ENCODE results near the gene OR6Q1.

OR6Q1 gene

GRCh38 chr11:58068655-58069054, 37.9 kb downstream of the OR6Q1 start:
- Histone ChIP-seq H2AFZ (ENCODE audit: low read length) (no peak overlapping the region), H3K4me2 (ENCODE audit: low read depth, low read length) (no peak overlapping the region), H3K27ac (ENCODE audit: low read length) (no peak overlapping the region), H3F3A (ENCODE audit: insufficient read depth, low read length) (no peaks in the 10 kb centered on the region), H3K4me3 (ENCODE audit: low read length) (no peak overlapping the region), H3K9ac (ENCODE audit: low read length) (no peak overlapping the region), H4K20me1 (ENCODE audit: insufficient read depth, low read length) (no peaks in the 10 kb centered on the region), H3K36me3 (replicated peaks; ENCODE audit: insufficient read depth, low read length) (no peaks in the 10 kb centered on the region), H3K4me1 (ENCODE audit: low read length) (no peaks in the 10 kb centered on the region), H3K9me3 (replicated peaks; ENCODE audit: insufficient read depth, low read length) (no peaks in the 10 kb centered on the region), H3K27me3 (replicated peaks; ENCODE audit: insufficient read depth, low read length) (no peaks in the 10 kb centered on the region), H3K79me2 (ENCODE audit: low read length) (no peaks in the 10 kb centered on the region), H3K9me2 (replicated peaks; ENCODE audit: insufficient read depth, low read length) (no peaks in the 10 kb centered on the region)
- DNase-seq, result no peak
- TF ChIP-seq EZH2phosphoT487 (IDR thresholded peaks at IDR 0.05; ENCODE audit: low read length), result no peak
- TF ChIP-seq EZH2 (optimal IDR thresholded peaks at IDR 0.05; ENCODE audit: low read depth, low read length), result no peak

DNA sequence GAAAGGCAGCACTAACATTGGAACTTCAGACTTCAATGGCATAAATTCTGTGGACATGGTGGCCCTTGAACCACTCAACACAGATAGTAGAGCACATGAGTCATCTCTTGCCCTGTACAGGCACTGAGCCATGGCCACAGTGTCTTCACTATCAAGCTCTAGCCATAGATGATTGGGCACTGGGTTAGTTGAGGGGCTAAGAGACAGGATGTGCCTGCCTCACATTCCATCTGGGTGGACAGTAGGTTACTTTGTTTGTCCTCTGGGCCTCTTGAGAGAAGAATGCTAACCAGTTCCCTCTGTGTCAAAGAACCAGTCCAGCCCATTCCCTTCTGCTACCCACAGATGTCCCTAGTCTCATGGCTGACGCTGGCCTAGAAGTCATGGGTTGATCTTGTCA, 39.8 kb downstream of the OR6Q1 start:
- no peaks in the 10 kb centered on the region for H3F3A ChIP-seq (ENCODE audit: insufficient read depth, low read length)
- H3K27ac ChIP-seq (ENCODE audit: low read length), result no peak overlapping the region
- H3K9me2 ChIP-seq (replicated peaks; ENCODE audit: insufficient read depth, low read length), result no peaks in the 10 kb centered on the region
- no peak for TF ChIP-seq EZH2phosphoT487 (IDR thresholded peaks at IDR 0.05; ENCODE audit: low read length)
- TF ChIP-seq EZH2 (optimal IDR thresholded peaks at IDR 0.05; ENCODE audit: low read depth, low read length), result no peak
- TF ChIP-seq, protein P1, sequence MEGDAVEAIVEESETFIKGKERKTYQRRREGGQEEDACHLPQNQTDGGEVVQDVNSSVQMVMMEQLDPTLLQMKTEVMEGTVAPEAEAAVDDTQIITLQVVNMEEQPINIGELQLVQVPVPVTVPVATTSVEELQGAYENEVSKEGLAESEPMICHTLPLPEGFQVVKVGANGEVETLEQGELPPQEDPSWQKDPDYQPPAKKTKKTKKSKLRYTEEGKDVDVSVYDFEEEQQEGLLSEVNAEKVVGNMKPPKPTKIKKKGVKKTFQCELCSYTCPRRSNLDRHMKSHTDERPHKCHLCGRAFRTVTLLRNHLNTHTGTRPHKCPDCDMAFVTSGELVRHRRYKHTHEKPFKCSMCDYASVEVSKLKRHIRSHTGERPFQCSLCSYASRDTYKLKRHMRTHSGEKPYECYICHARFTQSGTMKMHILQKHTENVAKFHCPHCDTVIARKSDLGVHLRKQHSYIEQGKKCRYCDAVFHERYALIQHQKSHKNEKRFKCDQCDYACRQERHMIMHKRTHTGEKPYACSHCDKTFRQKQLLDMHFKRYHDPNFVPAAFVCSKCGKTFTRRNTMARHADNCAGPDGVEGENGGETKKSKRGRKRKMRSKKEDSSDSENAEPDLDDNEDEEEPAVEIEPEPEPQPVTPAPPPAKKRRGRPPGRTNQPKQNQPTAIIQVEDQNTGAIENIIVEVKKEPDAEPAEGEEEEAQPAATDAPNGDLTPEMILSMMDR (IDR thresholded peaks at IDR 0.05; ENCODE audit: low read length), result no peak
- H3K79me2 ChIP-seq (ENCODE audit: low read length), result no peaks in the 10 kb centered on the region
- H3K4me3 ChIP-seq (ENCODE audit: low read length), result no peak overlapping the region
- no peak overlapping the region for H2AFZ ChIP-seq (ENCODE audit: low read length)
- no peaks in the 10 kb centered on the region for H3K9me3 ChIP-seq (replicated peaks; ENCODE audit: insufficient read depth, low read length)
- DNase-seq, result no peak
- H4K20me1 ChIP-seq (ENCODE audit: insufficient read depth, low read length), result no peaks in the 10 kb centered on the region
- no peaks in the 10 kb centered on the region for H3K4me1 ChIP-seq (ENCODE audit: low read length)
- no peak overlapping the region for H3K4me2 ChIP-seq (ENCODE audit: low read depth, low read length)
- no peaks in the 10 kb centered on the region for H3K36me3 ChIP-seq (replicated peaks; ENCODE audit: insufficient read depth, low read length)
- no peak overlapping the region for H3K9ac ChIP-seq (ENCODE audit: low read length)
- H3K27me3 ChIP-seq (replicated peaks; ENCODE audit: insufficient read depth, low read length), result no peaks in the 10 kb centered on the region

DNA sequence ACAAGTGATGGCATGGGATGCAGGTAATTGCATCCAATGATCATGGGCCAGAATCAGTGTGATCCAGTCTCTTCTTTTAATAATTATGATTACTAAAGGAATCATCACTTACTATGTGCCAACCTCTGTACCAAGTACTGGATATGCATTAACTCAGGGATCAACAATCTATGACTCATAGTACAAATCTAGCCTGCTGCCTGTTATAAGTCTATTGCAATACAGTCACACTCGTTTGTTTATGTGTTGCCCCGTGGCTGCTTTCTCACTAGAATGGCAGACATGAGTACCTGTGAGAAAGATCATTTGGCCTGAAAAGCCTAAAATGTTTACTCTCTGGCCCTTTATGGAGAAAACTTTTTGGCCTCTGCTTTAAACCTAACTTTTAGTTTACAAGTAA, 45.0 kb downstream of the OR6Q1 start:
- no peak overlapping the region for H3K27ac ChIP-seq (ENCODE audit: low read length)
- H3K4me1 ChIP-seq (ENCODE audit: low read length), result no peaks in the 10 kb centered on the region
- no peak overlapping the region for H3K9ac ChIP-seq (ENCODE audit: low read length)
- TF ChIP-seq, protein P1 (IDR thresholded peaks at IDR 0.05; ENCODE audit: low read length), result no peak
- TF ChIP-seq EZH2 (optimal IDR thresholded peaks at IDR 0.05; ENCODE audit: low read depth, low read length) (no peak), EZH2phosphoT487 (IDR thresholded peaks at IDR 0.05; ENCODE audit: low read length) (no peak)
- H2AFZ ChIP-seq (ENCODE audit: low read length), result no peak overlapping the region
- H3K79me2 ChIP-seq (ENCODE audit: low read length), result no peaks in the 10 kb centered on the region
- no peaks in the 10 kb centered on the region for H3K36me3 ChIP-seq (replicated peaks; ENCODE audit: insufficient read depth, low read length)
- H3K4me2 ChIP-seq (ENCODE audit: low read depth, low read length), result no peak overlapping the region
- no peaks in the 10 kb centered on the region for H3K27me3 ChIP-seq (replicated peaks; ENCODE audit: insufficient read depth, low read length)
- no peak overlapping the region for H3K4me3 ChIP-seq (ENCODE audit: low read length)
- no peak for DNase-seq
- H3K9me2 ChIP-seq (replicated peaks; ENCODE audit: insufficient read depth, low read length), result no peaks in the 10 kb centered on the region
- H3K9me3 ChIP-seq (replicated peaks; ENCODE audit: insufficient read depth, low read length), result no peaks in the 10 kb centered on the region
- H4K20me1 ChIP-seq (ENCODE audit: insufficient read depth, low read length), result no peaks in the 10 kb centered on the region
- no peaks in the 10 kb centered on the region for H3F3A ChIP-seq (ENCODE audit: insufficient read depth, low read length)

Measured in MM.1S (cell line).